Measurements from ENCODE around the gene ACOT6. TPM values are rescaled to one million over a fixed set of nuclear protein-coding genes. Genes with fewer than 3 reads are reported as not detected.
"Not testable (repeated sequence)": the region's sequence is repeated elsewhere in the genome, so short reads cannot be mapped to it uniquely, and the experiment has no call there.

Gene ACOT6
- polyA plus RNA-seq, 1 of the 3 experiments (the other 2 are of a cell fraction) = not detected

- H3K4me1 ChIP-seq (ENCODE audit: control insufficient read depth in 1 of 2, insufficient read depth in 2 of 2, low read depth in 1 of 2, low read length in 1 of 2); H3K9me3 ChIP-seq; DNase-seq; H3F3A ChIP-seq (replicated peaks; ENCODE audit: insufficient read depth); H3K79me2 ChIP-seq (ENCODE audit: insufficient read depth); H3K27me3 ChIP-seq (ENCODE audit: insufficient read depth); H4K20me1 ChIP-seq (ENCODE audit: insufficient read depth); H3K9ac ChIP-seq; H3K4me3 ChIP-seq (ENCODE audit: low read depth in 2 of 2, low read length in 1 of 2); H3K27ac ChIP-seq (ENCODE audit: low read depth in 2 of 2, low read length in 1 of 2); H3K4me2 ChIP-seq; H3K36me3 ChIP-seq (replicated peaks in 1 of 2; ENCODE audit: control insufficient read depth in 1 of 2, insufficient read depth in 2 of 2, low read length in 1 of 2); H3K9me2 ChIP-seq; H2AFZ ChIP-seq (ENCODE audit: low read depth); POLR2A ChIA-PET: not testable (repeated sequence)
- CTCF ChIA-PET = interaction anchor here (1.0 to 1.1 kb wide), 2 partner anchors 20 to 43 kb away, joined by 3 to 4 read pairs; no protein-coding TSS in a partner anchor
- WGBS (ENCODE audit: low lambda C conversion rate) = 91% methylated on average over 12 of the region's 32 CpGs
Observed at GRCh38 chr14:73590673-73591004, 21.7 kb upstream of the ACOT6 start.

GRCh38 chr14:73591690-73592449 lies 20.4 kb upstream of the ACOT6 start, which contains the start of gene ACOT4:
ACOT4 (plus strand) TSS chr14:73591873; CDS start chr14:73591960, 87 bp downstream.
- Histone ChIP-seq H3K4me2 (peak within 1 kb of the TSS; percentile 70), H3K4me1 (ENCODE audit: control insufficient read depth in 1 of 2, insufficient read depth in 2 of 2, low read depth in 1 of 2, low read length in 1 of 2) (no peaks in the 10 kb centered on the region; a peak in 1 of 4 replicates), H4K20me1 (ENCODE audit: insufficient read depth) (no peaks in the 10 kb centered on the region), H3K4me3 (ENCODE audit: low read depth in 2 of 2, low read length in 1 of 2) (peak within 1 kb of the TSS; percentile 47 to 54; a peak in 3 of 4 replicates), H3K9me3 (no peaks in the 10 kb centered on the region), H3K27ac (ENCODE audit: low read depth in 2 of 2, low read length in 1 of 2) (no peak within 1 kb of the TSS), H3K9me2 (no peaks in the 10 kb centered on the region), H3K79me2 (ENCODE audit: insufficient read depth) (no peaks in the 10 kb centered on the region), H3K36me3 (replicated peaks in 1 of 2; ENCODE audit: control insufficient read depth in 1 of 2, insufficient read depth in 2 of 2, low read length in 1 of 2) (no peaks in the 10 kb centered on the region), H3F3A (replicated peaks; ENCODE audit: insufficient read depth) (no peaks in the 10 kb centered on the region), H3K9ac (no peak within 1 kb of the TSS), H3K27me3 (ENCODE audit: insufficient read depth) (no peaks in the 10 kb centered on the region; the same call in 1 of the 2 replicates), H2AFZ (ENCODE audit: low read depth) (peak within 1 kb of the TSS; percentile 76; the same call in 1 of the 2 replicates)
- WGBS (ENCODE audit: low lambda C conversion rate) = 36% methylated on average over 14 of the region's 89 CpGs
- CTCF ChIA-PET = interaction anchor here (0.6 kb wide), 1 partner anchor 306 kb away, joined by 3 read pairs; no protein-coding TSS in a partner anchor
- POLR2A ChIA-PET = no interaction called here
- DNase-seq = peak; percentile 77
- TF ChIP-seq MEF2A (IDR thresholded peaks at IDR 0.05; ENCODE audit: borderline replicate concordance, low read depth) (no peak), MXI1 (IDR thresholded peaks at IDR 0.05; ENCODE audit: low read depth, low read length) (no peak), YY1 (IDR thresholded peaks at IDR 0.05; ENCODE audit: low read depth) (no peak), TAF1 (IDR thresholded peaks at IDR 0.05; ENCODE audit: borderline replicate concordance, low read depth, low read length) (no peak), NFIC (IDR thresholded peaks at IDR 0.05; ENCODE audit: borderline replicate concordance) (no peak)
- TF ChIP-seq, protein P1, sequence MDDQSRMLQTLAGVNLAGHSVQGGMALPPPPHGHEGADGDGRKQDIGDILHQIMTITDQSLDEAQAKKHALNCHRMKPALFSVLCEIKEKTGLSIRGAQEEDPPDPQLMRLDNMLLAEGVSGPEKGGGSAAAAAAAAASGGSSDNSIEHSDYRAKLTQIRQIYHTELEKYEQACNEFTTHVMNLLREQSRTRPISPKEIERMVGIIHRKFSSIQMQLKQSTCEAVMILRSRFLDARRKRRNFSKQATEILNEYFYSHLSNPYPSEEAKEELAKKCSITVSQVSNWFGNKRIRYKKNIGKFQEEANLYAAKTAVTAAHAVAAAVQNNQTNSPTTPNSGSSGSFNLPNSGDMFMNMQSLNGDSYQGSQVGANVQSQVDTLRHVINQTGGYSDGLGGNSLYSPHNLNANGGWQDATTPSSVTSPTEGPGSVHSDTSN (IDR thresholded peaks at IDR 0.05) = no peak

GRCh38 chr14:73594491-73594890 lies 17.8 kb upstream of the ACOT6 start:
- WGBS (ENCODE audit: low lambda C conversion rate) = 99% methylated on average over 9 of the region's 9 CpGs
- Histone ChIP-seq H3K27ac (ENCODE audit: low read depth in 2 of 2, low read length in 1 of 2) (no peak overlapping the region), H3F3A (replicated peaks; ENCODE audit: insufficient read depth) (no peaks in the 10 kb centered on the region), H3K4me2 (no peak overlapping the region), H3K9me3 (no peaks in the 10 kb centered on the region), H3K4me3 (ENCODE audit: low read depth in 2 of 2, low read length in 1 of 2) (no peak overlapping the region), H3K9ac (no peak overlapping the region), H3K27me3 (ENCODE audit: insufficient read depth) (no peaks in the 10 kb centered on the region; the same call in 1 of the 2 replicates), H4K20me1 (ENCODE audit: insufficient read depth) (no peaks in the 10 kb centered on the region), H3K79me2 (ENCODE audit: insufficient read depth) (no peaks in the 10 kb centered on the region), H3K4me1 (ENCODE audit: control insufficient read depth in 1 of 2, insufficient read depth in 2 of 2, low read depth in 1 of 2, low read length in 1 of 2) (no peaks in the 10 kb centered on the region; a peak in 1 of 4 replicates), H3K9me2 (no peaks in the 10 kb centered on the region), H3K36me3 (replicated peaks in 1 of 2; ENCODE audit: control insufficient read depth in 1 of 2, insufficient read depth in 2 of 2, low read length in 1 of 2) (no peaks in the 10 kb centered on the region), H2AFZ (ENCODE audit: low read depth) (no peak overlapping the region)
- POLR2A ChIA-PET = no interaction called here
- no peak for DNase-seq
- CTCF ChIA-PET = interaction anchor here (1.1 kb wide), 1 partner anchor 37 kb away, joined by 3 read pairs; no protein-coding TSS in a partner anchor
- TF ChIP-seq JUND (IDR thresholded peaks at IDR 0.05) (no peak), MXI1 (IDR thresholded peaks at IDR 0.05; ENCODE audit: low read depth, low read length) (no peak), NRF1 (IDR thresholded peaks at IDR 0.05; ENCODE audit: low read depth, low read length) (no peak), FOSL2 (IDR thresholded peaks at IDR 0.05; ENCODE audit: borderline replicate concordance, low read depth) (no peak), EZH2phosphoT487 (IDR thresholded peaks at IDR 0.05; ENCODE audit: borderline replicate concordance, low read depth) (no peak), RXRA (IDR thresholded peaks at IDR 0.05; ENCODE audit: borderline replicate concordance, low read depth) (no peak), FOXJ3 (CRISPR knock-in tag; IDR thresholded peaks at IDR 0.05) (no peak), ELF1 (IDR thresholded peaks at IDR 0.05) (no peak), POLR2AphosphoS5 (IDR thresholded peaks at IDR 0.05; ENCODE audit: low read depth, low read length) (no peak), ZBTB33 (IDR thresholded peaks at IDR 0.05; ENCODE audit: borderline replicate concordance, low read depth) (no peak), YY1 (IDR thresholded peaks at IDR 0.05; ENCODE audit: low read depth) (no peak), GATA2 (CRISPR knock-in tag; IDR thresholded peaks at IDR 0.05) (no peak), MEF2A (IDR thresholded peaks at IDR 0.05; ENCODE audit: borderline replicate concordance, low read depth) (no peak), TCF12 (IDR thresholded peaks at IDR 0.05) (no peak), SIN3A (IDR thresholded peaks at IDR 0.05; ENCODE audit: borderline replicate concordance, low read depth, low read length) (no peak)
- TF ChIP-seq, protein P2, sequence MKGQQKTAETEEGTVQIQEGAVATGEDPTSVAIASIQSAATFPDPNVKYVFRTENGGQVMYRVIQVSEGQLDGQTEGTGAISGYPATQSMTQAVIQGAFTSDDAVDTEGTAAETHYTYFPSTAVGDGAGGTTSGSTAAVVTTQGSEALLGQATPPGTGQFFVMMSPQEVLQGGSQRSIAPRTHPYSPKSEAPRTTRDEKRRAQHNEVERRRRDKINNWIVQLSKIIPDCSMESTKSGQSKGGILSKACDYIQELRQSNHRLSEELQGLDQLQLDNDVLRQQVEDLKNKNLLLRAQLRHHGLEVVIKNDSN (IDR thresholded peaks at IDR 0.05; ENCODE audit: borderline replicate concordance, low read depth) = no peak
